ENCODE measurements around the gene PSD2. TPM values are rescaled to one million over a fixed set of nuclear protein-coding genes. Genes with fewer than 3 reads are reported as not detected.

The PSD2 gene
- total RNA-seq, 6 experiments from 2014 or later, result 0.04 to 0.07 (median 0.07) TPM; not detected in 3

DNA sequence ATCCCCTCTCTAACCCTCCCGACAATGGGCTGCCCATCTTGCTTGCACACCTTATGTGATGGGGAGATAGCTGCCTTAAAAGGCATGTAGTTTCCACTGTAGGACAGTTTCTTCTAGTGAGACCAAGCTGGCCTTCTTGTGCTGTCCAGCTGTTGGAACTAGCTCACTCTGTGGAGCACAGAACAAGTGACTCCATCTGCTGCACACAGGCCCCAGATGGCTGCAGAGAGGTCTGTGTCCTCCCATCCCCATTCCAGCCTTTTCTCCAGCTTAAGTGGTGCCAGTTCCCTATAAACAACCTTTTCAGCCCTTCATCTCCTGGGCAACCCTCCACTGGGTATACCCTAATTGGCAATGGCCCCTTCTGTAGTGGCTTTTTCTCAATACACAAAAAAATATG lies 18.7 kb upstream of the PSD2 start:
- no peak for ATAC-seq
- H3K36me3 ChIP-seq, result no peaks in the 10 kb centered on the region
- no peak for TF ChIP-seq POLR2A (IDR thresholded peaks at IDR 0.05)
- TF ChIP-seq CTCF (IDR thresholded peaks at IDR 0.05), result no peak
- no CpG with 5 or more reads among the region's 1 CpG for WGBS (ENCODE audit: insufficient coverage, low coverage, low lambda C conversion rate, missing lambda C conversion rate)
- H3K9me3 ChIP-seq, result no peaks in the 10 kb centered on the region
- H3K4me3 ChIP-seq, result no peak overlapping the region
- intact Hi-C loops (cut with DNase I), result no loop called here
- H3K27me3 ChIP-seq, result no peaks in the 10 kb centered on the region
- no peaks in the 10 kb centered on the region for H3K4me1 ChIP-seq
- no peak overlapping the region for H3K27ac ChIP-seq
- DNase-seq, result no peak

DNA sequence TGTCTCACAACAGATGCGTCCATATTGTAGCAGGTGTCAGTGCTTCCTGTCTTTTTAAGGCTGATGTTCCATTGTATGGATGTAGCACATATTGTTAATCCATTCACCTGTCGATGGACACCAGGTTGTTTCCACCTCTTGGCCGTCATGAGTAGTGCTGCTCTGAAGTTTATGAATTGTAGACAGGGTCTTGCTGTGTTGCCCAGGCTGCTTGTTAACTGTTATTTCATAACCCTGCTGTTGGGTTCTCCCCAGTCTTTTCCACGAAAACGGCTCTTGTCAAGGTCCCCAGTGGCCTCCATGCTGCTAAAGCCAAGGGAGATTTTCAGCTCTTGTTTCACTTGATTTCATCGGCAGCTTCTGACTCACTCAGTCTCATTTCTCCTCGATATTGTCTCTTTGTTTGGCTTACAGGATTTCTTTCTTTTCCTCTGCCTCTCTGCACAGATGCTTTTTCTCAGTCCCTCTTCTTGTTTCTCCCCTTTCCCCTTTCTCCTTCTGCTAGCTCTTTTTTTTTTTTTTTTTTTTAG lies 12.1 kb upstream of the PSD2 start:
- no peak for ATAC-seq
- Histone ChIP-seq H3K27me3 (no peaks in the 10 kb centered on the region), H3K9me3 (no peaks in the 10 kb centered on the region), H3K36me3 (no peaks in the 10 kb centered on the region), H3K4me1 (no peaks in the 10 kb centered on the region), H3K27ac (no peak overlapping the region), H3K4me3 (no peak overlapping the region)
- intact Hi-C loops (cut with DNase I), result loop anchor here in 1 of 2 donors (10.0 kb wide), 1 partner anchor 81 kb away; no protein-coding TSS in a partner anchor
- no peak for TF ChIP-seq POLR2A (IDR thresholded peaks at IDR 0.05)
- TF ChIP-seq CTCF (IDR thresholded peaks at IDR 0.05), result no peak
- DNase-seq, result no peak
- 63% methylated on average over 3 of the region's 7 CpGs for WGBS (ENCODE audit: insufficient coverage, low coverage, low lambda C conversion rate, missing lambda C conversion rate)

GRCh38 chr5:139784488-139784887 lies 11.1 kb upstream of the PSD2 start:
- 96% methylated on average over 3 of the region's 3 CpGs for WGBS (ENCODE audit: insufficient coverage, low coverage, low lambda C conversion rate, missing lambda C conversion rate)
- ATAC-seq (no peak), DNase-seq (no peak)
- Histone ChIP-seq H3K27me3 (no peaks in the 10 kb centered on the region), H3K4me3 (no peak overlapping the region), H3K9me3 (no peaks in the 10 kb centered on the region), H3K27ac (no peak overlapping the region), H3K4me1 (no peaks in the 10 kb centered on the region), H3K36me3 (no peaks in the 10 kb centered on the region)
- intact Hi-C loops (cut with DNase I), result loop anchor here in 1 of 2 donors (10.0 kb wide), 1 partner anchor 80 kb away; no protein-coding TSS in a partner anchor
- TF ChIP-seq CTCF (IDR thresholded peaks at IDR 0.05) (no peak), POLR2A (IDR thresholded peaks at IDR 0.05) (no peak)

DNA sequence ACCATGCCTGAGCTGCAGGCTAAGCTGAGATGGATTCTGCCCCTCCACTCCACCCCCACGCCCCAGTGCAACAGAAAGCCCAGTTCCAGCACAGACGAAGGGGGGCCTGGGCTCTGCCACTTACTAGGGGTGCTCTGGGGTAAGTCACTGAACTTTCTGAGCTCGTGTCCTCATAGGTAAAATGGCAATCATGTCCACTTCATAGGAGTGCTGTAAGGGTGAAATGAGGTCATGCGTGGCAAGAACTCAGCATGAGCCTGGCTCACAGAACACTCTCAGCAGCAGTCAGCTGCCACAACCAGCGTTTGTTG lies 8.4 kb upstream of the PSD2 start:
- ATAC-seq (no peak), DNase-seq (no peak)
- intact Hi-C loops (cut with DNase I), result loop anchor here (5.0 to 10.0 kb wide), 2 partner anchors 78 to 180 kb away; no protein-coding TSS in a partner anchor
- no peaks in the 10 kb centered on the region for H3K36me3 ChIP-seq
- H3K4me3 ChIP-seq, result peak overlapping the region in 2 of 3 donors; percentile 53 to 54
- no peaks in the 10 kb centered on the region for H3K4me1 ChIP-seq
- no peaks in the 10 kb centered on the region for H3K27me3 ChIP-seq
- TF ChIP-seq POLR2A (IDR thresholded peaks at IDR 0.05) (no peak), CTCF (IDR thresholded peaks at IDR 0.05) (no peak)
- H3K9me3 ChIP-seq, result no peaks in the 10 kb centered on the region
- no peak overlapping the region for H3K27ac ChIP-seq
- 0% methylated on average over 1 of the region's 5 CpGs for WGBS (ENCODE audit: insufficient coverage, low coverage, low lambda C conversion rate, missing lambda C conversion rate)

All from right lobe of liver (tissue), 6 donors.